Panc1 (cell line): ENCODE results near the gene FLT1. TPM values are rescaled to one million over a fixed set of nuclear protein-coding genes. Genes with fewer than 3 reads are reported as not detected.

Experiments
- ATAC-seq: fragments of 200-7000 bp; cut with Tn5 transposase; 2 replicates; pipeline ENCODE4 v1.9.1; 2020; ENCODE audit warnings: mild to moderate bottlenecking, moderate library complexity
- BruUV-seq: library from RNA; stranded (reverse); fragments of 400-500 nt; replicated peaks from 2 replicates; lab custom pipeline; 2021; lab: Mats Ljungman, UMichigan
- CTCF ChIA-PET: fragments of 300-600 bp; sonication (Branson Sonifier 250); formaldehyde crosslinking; loops from one replicate; lab custom pipeline; 2022; ENCODE audit warnings: antibody characterized with exemption; lab: Charles Lee
- POLR2A ChIA-PET: fragments of 300-600 bp; sonication (Branson Sonifier 250); formaldehyde crosslinking; loops from one replicate; lab custom pipeline; 2022; ENCODE audit warnings: antibody characterized with exemption; lab: Charles Lee
- DNase-seq: peaks from one replicate; pipeline ENCODE4 v3.0.0-alpha.2; 2010; ENCODE audit warnings: low read depth, low spot score
- H3K27ac ChIP-seq: 2 replicates; pipeline ENCODE4 v1.5.1; 2011; ENCODE audit warnings: mild to moderate bottlenecking, low read length, inconsistent platforms
- H3K27me3 ChIP-seq: fragments of 200-500 bp; sonication (Bioruptor generic); 2 replicates; pipeline ENCODE4 v1.6.0; 2014; ENCODE audit warnings: low read length, inconsistent platforms; ENCODE audit not compliant: control insufficient read depth, insufficient read depth
- H3K36me3 ChIP-seq: fragments of 200-500 bp; sonication (Bioruptor generic); 2 replicates; pipeline ENCODE4 v1.5.1; 2014; ENCODE audit warnings: inconsistent platforms, mild to moderate bottlenecking, low read length, moderate library complexity; ENCODE audit not compliant: control insufficient read depth, insufficient read depth
- H3K4me1 ChIP-seq: 2 replicates; pipeline ENCODE4 v1.5.1; 2011; ENCODE audit warnings: inconsistent platforms, mild to moderate bottlenecking, low read length, moderate library complexity; ENCODE audit not compliant: control insufficient read depth, insufficient read depth
- H3K4me3 ChIP-seq, 2 experiments: 2 replicates each; pipeline ENCODE4 v1.5.1; 2011 to 2012; ENCODE audit warnings: low read depth in 2 of 2, low read length in 2 of 2, mild to moderate bottlenecking in 2 of 2, inconsistent platforms in 1 of 2, moderate library complexity in 1 of 2
- H3K9me3 ChIP-seq: fragments of 200-500 bp; sonication (Bioruptor generic); 2 replicates; pipeline ENCODE4 v1.5.1; 2014; ENCODE audit warnings: low read depth, mild to moderate bottlenecking, inconsistent platforms, low read length, moderate library complexity; ENCODE audit not compliant: control insufficient read depth, insufficient read depth
- POLR2AphosphoS5 ChIP-seq: IDR thresholded peaks from 2 replicates; pipeline ENCODE4 v1.6.1; 2012; ENCODE audit warnings: mild to moderate bottlenecking, low read depth, low read length, moderate library complexity
- REST ChIP-seq, 2 experiments: IDR thresholded peaks; 2 replicates each; pipeline ENCODE4 v1.6.1; 2011 to 2012; ENCODE audit warnings: low read depth in 2 of 2, control low read depth in 1 of 2, low read length in 1 of 2, mild to moderate bottlenecking in 1 of 2, moderate library complexity in 1 of 2; ENCODE audit not compliant: insufficient read depth in 1 of 2
- SIN3A ChIP-seq: IDR thresholded peaks from 2 replicates; pipeline ENCODE4 v1.6.1; 2012; ENCODE audit warnings: low read depth, mild to moderate bottlenecking, low read length, moderate library complexity, borderline replicate concordance; ENCODE audit not compliant: insufficient read depth
- TCF7L2 ChIP-seq: IDR thresholded peaks from 2 replicates; pipeline ENCODE4 v1.6.1; 2011; ENCODE audit warnings: mild to moderate bottlenecking, low read depth, low read length, inconsistent platforms
- in situ Hi-C: cut with HindIII; loops from 2 replicates; pipeline ENCODE4 v1.10.0; 2016; ENCODE audit warnings: low sequenced_read_pairs, low pct_unique_long_range_greater_than_20kb
- intact Hi-C: fragments of 100-400 bp; cut with micrococcal nuclease; formaldehyde crosslinking; loops from one replicate; pipeline ENCODE4 v1.10.0; 2022; ENCODE audit not compliant: unreplicated experiment
- total RNA-seq: library from RNA; stranded (reverse); gene quantifications from one replicate; pipeline ENCODE4 v1.2.1, GENCODE V29; 2021; ENCODE audit not compliant: unreplicated experiment
- TF ChIP-seq, protein P1 (sequence below): fragments of 450-650 bp; IDR thresholded peaks from 2 replicates; pipeline ENCODE4 v1.5.1; 2017; ENCODE audit warnings: mild to moderate bottlenecking

FLT1 gene
- total RNA-seq, 1 experiment from 2014 or later, result 0.15 TPM

- POLR2A ChIA-PET, result no interaction called here
- BruUV-seq, result no TSS peak
- no peaks in the 10 kb centered on the region for H3K9me3 ChIP-seq
- no peaks in the 10 kb centered on the region for H3K36me3 ChIP-seq
- DNase-seq, result no peak
- no peak for TF ChIP-seq REST (IDR thresholded peaks at IDR 0.05; ENCODE audit: insufficient read depth in 1 of 2, low read depth in 2 of 2, low read length in 1 of 2)
- no peaks in the 10 kb centered on the region for H3K27me3 ChIP-seq
- in situ Hi-C loops (no loop called here), intact Hi-C loops (no loop called here)
- H3K4me1 ChIP-seq, result no peaks in the 10 kb centered on the region
- no peak overlapping the region for H3K4me3 ChIP-seq
- H3K27ac ChIP-seq, result no peak overlapping the region
- CTCF ChIA-PET, result no interaction called here
- ATAC-seq, result no peak
Measured at GRCh38 chr13:28469316-28469715, 25.6 kb downstream of the FLT1 start.

DNA sequence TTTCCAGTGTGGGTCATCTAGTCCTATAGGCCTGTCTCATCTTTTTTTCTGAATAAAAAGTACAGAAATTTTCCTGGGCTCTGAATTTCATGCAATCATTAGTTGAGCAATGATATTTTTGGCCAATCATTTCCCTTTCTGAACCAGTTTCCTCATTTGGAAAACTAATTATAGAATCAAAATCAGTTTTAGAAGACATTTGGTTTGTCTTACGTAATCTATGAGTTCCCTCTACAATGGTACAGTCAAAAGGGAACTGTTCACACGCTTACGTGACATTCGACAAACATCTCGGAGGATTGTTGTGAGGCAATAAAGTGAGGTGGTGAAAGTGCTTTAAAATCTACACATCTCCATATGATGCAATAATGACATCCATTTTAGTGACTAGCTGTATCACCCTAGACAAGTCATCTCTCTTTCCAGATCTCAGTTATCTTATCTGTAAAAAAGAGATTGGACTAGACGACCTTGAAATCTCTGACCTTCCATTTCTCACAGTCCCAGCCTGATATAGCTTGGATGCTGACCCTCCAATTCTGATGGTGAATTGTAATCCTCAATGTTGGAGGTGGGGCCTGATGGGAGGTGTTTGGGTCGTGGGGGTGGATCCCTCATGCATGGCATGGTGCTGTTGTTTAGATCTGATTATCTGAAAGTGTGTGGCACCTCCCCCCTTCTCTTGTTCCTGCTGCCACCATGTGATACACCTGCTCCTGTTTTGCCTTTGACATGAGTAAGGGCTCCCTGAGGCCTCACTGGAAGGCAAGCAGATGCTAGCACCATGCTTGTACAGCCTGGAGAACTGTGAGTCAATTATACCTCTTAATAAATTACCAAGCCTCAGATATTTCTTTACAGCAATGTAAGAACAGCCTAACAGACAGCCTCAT is 26.7 kb downstream of the FLT1 start:
- Histone ChIP-seq H3K9me3 (no peaks in the 10 kb centered on the region), H3K4me1 (no peaks in the 10 kb centered on the region), H3K4me3 (no peak overlapping the region), H3K27ac (no peak overlapping the region), H3K27me3 (no peaks in the 10 kb centered on the region), H3K36me3 (no peaks in the 10 kb centered on the region)
- ATAC-seq, result no peak
- in situ Hi-C loops, result no loop called here
- intact Hi-C loops, result no loop called here
- ChIA-PET CTCF (no interaction called here), POLR2A (no interaction called here)
- no TSS peak for BruUV-seq
- DNase-seq, result no peak
- TF ChIP-seq, protein P1, sequence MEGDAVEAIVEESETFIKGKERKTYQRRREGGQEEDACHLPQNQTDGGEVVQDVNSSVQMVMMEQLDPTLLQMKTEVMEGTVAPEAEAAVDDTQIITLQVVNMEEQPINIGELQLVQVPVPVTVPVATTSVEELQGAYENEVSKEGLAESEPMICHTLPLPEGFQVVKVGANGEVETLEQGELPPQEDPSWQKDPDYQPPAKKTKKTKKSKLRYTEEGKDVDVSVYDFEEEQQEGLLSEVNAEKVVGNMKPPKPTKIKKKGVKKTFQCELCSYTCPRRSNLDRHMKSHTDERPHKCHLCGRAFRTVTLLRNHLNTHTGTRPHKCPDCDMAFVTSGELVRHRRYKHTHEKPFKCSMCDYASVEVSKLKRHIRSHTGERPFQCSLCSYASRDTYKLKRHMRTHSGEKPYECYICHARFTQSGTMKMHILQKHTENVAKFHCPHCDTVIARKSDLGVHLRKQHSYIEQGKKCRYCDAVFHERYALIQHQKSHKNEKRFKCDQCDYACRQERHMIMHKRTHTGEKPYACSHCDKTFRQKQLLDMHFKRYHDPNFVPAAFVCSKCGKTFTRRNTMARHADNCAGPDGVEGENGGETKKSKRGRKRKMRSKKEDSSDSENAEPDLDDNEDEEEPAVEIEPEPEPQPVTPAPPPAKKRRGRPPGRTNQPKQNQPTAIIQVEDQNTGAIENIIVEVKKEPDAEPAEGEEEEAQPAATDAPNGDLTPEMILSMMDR, result no peak
- no peak for TF ChIP-seq POLR2AphosphoS5
- no peak for TF ChIP-seq TCF7L2
- TF ChIP-seq REST (IDR thresholded peaks at IDR 0.05; ENCODE audit: insufficient read depth in 1 of 2, low read depth in 2 of 2, low read length in 1 of 2), result no peak
- no peak for TF ChIP-seq SIN3A
